HG03280 (cell line): ENCODE results near the gene SHOC1.
"Not testable (repeated sequence)": the region's sequence is repeated elsewhere in the genome, so short reads cannot be mapped to it uniquely, and the experiment has no call there.

Experiments used
- ATAC-seq: cut with Tn5 transposase; IDR thresholded peaks from one replicate; pipeline ENCODE4 v1.9.1; 2021; ENCODE audit warnings: mild to moderate bottlenecking, moderate library complexity; ENCODE audit not compliant: unreplicated experiment

Gene SHOC1

DNA sequence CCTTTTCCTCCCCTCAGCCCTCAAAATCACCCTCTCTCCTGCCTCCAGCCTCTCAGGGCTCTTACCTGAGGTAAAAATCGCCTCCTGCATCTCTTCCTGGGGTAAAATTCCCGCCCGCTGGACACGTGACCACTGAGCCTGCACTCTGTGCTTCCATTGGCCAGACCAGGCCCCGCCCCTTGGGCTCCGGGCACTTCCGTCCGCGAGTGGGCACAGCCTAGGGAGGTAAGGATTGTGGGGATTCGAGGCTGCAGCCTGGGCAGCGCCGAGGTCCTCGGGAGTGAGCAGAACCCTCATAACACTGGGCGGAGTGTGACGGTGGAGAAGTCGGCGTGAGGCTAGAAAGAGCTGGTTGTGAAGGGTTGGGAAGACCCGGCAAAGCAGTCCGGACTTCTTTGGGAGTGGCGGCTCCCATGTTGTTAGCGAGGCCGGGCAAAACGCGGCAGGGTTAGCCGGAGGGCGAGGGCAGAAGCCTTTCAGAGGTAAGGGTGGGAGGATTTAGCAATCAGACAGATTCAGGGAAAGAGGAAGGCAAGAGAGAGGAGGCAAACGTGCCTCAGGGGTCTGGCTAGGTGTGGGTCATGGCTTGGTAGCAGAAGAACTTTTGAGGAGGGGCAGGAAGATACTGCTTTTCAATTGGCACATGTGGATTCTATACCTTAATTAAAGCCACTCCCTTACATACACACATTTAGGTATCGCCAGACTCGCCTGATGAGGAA lies at the start of gene SHOC1:
TSS of gene SHOC1 (minus strand) at position 103 of the 722 bp plus-strand sequence. CDS start 3,519 bp downstream, outside the sequence.
- ATAC-seq, result no peak

DNA sequence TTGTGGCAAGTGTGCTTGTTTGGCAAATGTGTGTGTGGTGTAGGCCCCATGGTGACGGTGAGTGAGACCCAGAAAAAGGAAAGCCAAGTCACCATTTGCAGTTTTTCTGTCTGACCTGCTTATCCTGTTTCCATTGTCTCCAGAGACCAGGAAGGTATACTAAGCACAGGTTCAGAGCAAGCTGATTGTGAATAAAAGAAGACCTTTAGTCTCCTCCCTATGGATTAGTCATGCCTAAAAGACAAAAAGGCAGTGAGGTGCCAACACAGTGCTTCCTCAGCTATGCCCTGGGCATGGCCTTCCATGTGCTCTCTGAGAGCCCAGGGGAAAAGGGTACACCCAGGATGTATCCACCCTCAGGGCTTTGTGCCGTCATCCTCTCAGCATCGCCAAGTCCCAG lies 49.2 kb upstream of the SHOC1 start:
- ATAC-seq, result no peak

DNA sequence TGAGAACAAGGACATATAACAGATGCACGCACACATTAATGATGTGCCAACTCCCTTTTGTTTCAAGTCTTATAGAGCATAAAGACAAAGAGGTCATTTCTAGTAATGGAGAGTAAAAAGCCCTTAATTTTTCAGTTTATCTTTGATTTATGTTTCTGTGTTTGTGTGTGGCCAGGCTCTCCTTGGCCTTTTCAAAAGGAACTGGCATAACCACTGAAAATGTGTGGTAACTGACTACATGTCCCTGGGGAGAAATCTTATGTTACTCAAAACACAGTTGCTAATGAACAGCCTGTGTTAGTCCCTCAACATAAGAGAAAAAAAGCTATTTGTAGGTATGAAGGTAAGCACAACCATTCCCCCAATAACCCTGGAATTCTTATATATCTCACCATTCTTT lies 47.6 kb upstream of the SHOC1 start:
- no peak for ATAC-seq

GRCh38 chr9:111840442-111840841 lies 45.7 kb upstream of the SHOC1 start:
- no peak for ATAC-seq

GRCh38 chr9:111839987-111840386 lies 45.2 kb upstream of the SHOC1 start:
- no peak for ATAC-seq

GRCh38 chr9:111839387-111839786 lies 44.6 kb upstream of the SHOC1 start:
- ATAC-seq, result peak; percentile 67

GRCh38 chr9:111838439-111838838 lies 43.7 kb upstream of the SHOC1 start:
- ATAC-seq, result no peak

GRCh38 chr9:111836311-111836710 lies 41.6 kb upstream of the SHOC1 start:
- no peak for ATAC-seq

DNA sequence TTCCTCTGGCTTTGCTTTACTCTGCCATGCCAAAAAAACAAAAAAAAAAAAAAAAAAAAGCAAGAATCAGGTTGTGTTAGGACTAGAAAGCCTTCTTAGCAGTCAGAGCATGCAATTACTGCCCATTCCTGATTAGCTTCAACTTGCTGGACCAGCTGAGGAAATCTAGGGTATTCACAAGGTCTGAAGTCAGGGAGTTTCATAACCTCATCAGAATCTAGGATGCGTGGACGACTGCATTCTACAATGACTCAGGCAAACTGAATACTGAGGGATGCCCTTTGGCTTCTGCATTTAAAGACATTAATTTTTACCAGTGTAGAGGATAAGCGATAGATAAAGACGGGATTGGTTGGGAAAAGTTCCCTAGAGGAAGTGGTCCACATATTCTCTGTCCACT lies 39.2 kb upstream of the SHOC1 start:
- ATAC-seq, result no peak

DNA sequence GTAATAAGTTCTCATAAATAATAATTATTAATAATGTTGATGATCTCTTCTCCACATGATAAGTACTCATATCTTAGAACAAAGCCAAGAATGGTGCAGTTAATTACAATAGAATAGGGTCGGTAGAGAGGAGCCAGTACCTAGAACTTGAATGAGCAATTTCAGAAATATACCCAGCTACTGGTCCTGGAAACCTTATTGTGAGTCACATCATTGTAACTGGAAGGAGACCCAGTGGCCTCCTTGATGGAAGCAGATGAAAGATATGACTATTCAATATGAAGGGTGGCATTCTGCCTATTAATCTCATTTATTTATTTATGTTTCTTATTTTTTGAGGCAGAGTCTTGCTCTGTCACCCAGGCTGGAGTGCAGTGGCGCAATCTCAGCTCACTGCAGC lies 37.7 kb upstream of the SHOC1 start:
- ATAC-seq, result no peak

- ATAC-seq, result no peak
Measured at GRCh38 chr9:111831371-111832108, 36.8 kb upstream of the SHOC1 start.

GRCh38 chr9:111828193-111828592 lies 33.5 kb upstream of the SHOC1 start:
- ATAC-seq, result no peak

GRCh38 chr9:111825468-111826145 lies 30.9 kb upstream of the SHOC1 start:
- no peak for ATAC-seq

- no peak for ATAC-seq
Measured at GRCh38 chr9:111821006-111821528, 26.3 kb upstream of the SHOC1 start.

- ATAC-seq, result no peak
Measured at GRCh38 chr9:111819360-111819759, 24.6 kb upstream of the SHOC1 start.

GRCh38 chr9:111815285-111816070 lies 20.7 kb upstream of the SHOC1 start:
- ATAC-seq, result no peak

DNA sequence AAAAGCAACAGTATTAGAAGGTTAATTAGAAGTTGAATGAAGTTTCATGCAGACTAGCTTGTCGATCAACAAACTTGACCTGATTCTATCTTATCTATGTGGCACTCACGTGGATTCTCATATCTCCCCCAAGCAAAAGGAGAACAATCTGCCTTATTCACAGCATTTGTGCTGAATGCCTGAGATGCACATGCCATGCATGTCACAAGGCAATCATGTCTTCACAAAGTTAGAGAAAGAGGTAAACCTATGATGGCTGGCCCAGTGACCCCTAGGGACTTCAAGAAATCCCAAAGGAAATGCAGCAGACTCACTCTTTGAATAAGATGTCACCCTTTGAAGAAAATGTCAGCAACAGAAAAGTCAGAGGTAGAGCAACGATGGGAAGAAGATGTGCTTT lies 17.6 kb upstream of the SHOC1 start:
- ATAC-seq, result no peak

DNA sequence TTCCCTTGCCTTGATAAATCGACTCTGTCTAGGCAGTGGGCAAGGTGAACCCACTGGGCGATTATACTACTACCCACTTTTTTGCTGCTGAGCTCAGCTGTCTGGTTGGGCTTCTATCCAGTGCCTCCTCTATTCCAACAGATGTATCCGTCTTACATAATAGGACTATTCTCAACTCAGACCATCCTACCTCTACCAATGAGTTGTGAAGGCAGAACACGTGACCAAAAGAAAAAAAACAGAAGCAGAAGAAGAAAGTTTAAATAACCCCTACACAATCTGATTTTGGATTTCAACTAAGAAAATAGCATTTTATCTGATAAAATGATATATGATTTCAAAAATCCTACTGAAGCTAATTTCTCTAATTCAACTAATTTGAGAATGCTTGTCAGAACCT lies 16.2 kb upstream of the SHOC1 start:
- ATAC-seq, result no peak

DNA sequence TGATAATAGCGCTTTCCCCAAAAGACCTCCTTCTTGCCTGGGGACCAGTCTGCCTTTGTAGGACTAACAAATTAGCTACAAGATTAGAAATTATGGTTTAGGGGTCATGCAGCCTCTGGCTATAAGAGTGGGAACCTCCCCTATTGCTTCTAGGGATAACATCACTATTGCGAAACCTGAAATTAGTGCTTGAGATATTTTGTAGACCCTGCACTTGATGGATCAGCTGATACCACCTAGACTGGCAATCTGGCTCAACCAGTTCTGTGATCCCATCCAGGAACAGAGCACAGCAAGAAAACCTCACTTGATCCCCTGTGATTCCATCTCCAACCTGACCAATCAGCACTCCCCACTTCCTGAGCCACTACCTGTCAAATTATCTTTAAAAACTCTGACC lies 15.7 kb upstream of the SHOC1 start:
- ATAC-seq, result not testable (repeated sequence)

- ATAC-seq, result no peak
Measured at GRCh38 chr9:111807197-111807596, 12.5 kb upstream of the SHOC1 start.

DNA sequence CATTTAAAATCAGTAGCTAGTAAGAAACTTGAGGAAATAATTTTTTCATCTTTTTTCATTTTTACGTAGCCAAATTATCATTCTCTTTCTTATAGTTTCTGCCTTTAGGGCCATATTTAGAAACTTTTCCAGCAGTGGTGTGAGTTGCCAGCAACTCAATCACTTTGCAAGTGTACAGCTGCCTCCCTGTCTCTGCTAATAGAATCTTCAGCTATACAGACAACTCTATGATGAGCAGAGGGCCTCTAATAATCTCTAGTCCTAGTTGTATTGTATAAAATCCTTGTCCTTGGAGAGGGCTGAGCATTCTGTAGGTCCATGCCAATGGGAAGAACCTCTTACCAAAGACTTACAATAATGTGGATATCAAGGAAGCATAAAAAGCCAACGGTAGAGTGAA lies 11.5 kb upstream of the SHOC1 start:
- ATAC-seq, result no peak
